Fibroblast of pulmonary artery (primary cell): ENCODE results near the gene MUCL1.

ENCODE experiments used
- DNase-seq: peaks from one replicate; pipeline ENCODE4 v3.0.0-alpha.2; 2010; ENCODE audit warnings: low read depth
- H3K4me3 ChIP-seq: replicated peaks from 2 replicates; pipeline ENCODE4 v1.5.1; 2011; ENCODE audit warnings: low read depth, mild to moderate bottlenecking, control low read depth, low read length, moderate library complexity
- TF ChIP-seq, protein P1 (sequence below): IDR thresholded peaks from 2 replicates; pipeline ENCODE4 v1.5.1; 2011; ENCODE audit warnings: mild to moderate bottlenecking, control low read depth, low read length, inconsistent platforms; ENCODE audit errors: missing control alignments

MUCL1 gene

DNA sequence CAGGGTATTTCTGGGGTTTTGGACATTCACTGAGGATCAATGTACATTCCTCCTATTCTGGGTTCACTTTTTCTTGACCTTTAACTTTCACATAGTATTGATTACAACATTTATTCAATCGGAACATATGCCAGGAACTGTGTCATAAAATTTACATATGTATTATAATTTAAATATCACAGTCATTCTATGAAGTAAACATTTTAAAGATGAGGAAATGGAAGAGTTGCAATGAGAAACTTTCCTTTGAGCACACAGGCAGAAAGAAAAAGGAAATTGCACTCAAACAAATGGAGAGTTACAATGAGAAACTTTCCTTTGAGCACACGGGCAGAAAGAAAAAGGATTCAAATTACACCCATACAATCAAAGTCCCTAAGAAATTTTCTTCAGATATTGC is 3.1 kb downstream of the MUCL1 start:
- DNase-seq, result no peak
- TF ChIP-seq, protein P1, sequence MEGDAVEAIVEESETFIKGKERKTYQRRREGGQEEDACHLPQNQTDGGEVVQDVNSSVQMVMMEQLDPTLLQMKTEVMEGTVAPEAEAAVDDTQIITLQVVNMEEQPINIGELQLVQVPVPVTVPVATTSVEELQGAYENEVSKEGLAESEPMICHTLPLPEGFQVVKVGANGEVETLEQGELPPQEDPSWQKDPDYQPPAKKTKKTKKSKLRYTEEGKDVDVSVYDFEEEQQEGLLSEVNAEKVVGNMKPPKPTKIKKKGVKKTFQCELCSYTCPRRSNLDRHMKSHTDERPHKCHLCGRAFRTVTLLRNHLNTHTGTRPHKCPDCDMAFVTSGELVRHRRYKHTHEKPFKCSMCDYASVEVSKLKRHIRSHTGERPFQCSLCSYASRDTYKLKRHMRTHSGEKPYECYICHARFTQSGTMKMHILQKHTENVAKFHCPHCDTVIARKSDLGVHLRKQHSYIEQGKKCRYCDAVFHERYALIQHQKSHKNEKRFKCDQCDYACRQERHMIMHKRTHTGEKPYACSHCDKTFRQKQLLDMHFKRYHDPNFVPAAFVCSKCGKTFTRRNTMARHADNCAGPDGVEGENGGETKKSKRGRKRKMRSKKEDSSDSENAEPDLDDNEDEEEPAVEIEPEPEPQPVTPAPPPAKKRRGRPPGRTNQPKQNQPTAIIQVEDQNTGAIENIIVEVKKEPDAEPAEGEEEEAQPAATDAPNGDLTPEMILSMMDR, result no peak
- H3K4me3 ChIP-seq, result no peak overlapping the region

DNA sequence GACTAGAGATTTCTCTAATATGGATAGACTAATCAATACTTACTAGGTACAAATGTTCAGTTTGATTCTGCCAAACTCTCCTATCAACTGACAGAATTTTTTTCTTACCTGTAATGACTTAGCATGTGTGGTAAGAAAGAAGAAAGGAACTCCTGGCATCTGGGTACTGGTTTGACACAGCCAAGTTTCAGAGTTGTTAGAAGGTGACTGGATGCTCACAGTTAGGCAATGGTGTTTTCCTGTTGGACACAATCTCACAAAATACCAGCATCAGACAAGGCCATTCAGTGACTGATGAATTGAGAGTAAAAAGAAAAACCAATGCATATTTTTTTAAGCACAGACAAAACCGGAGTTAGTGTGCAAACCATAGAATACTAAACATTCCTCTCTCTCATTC is 4.2 kb downstream of the MUCL1 start:
- H3K4me3 ChIP-seq, result no peak overlapping the region
- TF ChIP-seq, protein P1, result no peak
- no peak for DNase-seq

DNA sequence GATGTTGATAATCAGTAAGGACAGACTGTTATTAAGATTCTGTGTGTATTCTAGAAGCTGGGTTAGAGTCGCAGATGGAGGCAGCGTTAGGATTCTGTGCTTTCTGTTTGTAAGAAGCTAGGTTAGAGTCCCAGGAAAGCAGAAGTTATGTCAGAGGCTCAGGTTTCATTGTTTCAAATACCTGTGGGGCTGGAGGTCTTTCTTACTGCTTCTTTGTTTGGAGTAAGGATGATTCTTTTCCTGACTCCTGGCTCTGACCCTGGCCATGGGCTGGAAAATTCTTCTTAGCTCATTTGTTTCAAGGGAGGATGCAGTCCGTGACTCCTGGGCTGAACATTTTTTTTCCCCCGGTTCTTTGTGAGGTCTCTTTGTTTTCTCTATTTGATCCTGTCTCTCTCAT is 5.2 kb downstream of the MUCL1 start:
- no peak for DNase-seq
- TF ChIP-seq, protein P1, result no peak
- no peak overlapping the region for H3K4me3 ChIP-seq

DNA sequence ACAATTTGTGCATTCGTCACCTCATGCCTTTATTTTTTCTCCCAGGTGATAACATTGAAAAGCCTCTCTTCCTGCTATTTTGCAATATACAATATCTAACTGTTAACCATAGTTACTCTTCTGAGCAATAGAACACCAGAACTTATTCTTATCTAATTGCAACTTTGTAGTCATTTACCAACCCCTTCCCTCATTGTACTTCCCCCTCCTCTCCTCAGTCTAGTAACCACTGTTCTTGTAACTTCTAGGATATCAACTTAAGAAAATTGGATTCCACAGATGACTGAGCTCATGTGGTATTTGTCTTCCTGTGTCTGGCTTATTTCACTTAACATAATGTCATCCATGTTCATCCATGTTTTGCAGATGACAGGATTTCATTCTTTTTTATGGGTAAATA is 7.6 kb downstream of the MUCL1 start:
- no peak for DNase-seq
- TF ChIP-seq, protein P1, result no peak
- H3K4me3 ChIP-seq, result no peak overlapping the region

DNA sequence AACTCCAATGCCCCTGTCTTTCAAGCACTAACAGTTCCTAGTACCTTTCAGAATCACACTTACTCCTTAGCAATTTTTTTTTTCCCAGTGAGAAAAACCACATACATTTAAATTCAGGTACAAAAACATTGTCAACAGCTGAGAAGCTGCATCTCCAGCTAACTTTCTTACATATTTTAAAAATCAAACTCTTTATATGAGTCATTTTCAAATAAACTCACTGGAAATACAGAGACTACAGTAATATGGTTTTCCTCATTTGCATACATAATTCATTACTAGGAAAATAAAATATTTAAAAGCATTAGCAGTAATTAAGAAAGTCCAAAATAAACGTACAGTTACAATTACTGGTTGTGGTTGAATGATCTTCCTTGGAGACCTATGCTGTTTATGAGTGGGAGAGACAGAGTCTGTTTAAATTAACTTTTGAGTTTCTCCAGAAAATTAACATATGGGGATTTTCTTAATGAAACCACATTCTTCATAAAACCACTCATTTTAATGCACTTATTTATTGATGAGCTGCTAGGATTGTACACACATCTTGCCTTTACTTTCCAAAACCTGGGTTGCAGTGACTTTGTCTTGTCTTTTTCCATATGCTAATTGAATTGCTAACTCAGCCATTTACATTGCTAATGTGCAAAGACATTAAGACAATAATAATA is 9.8 kb downstream of the MUCL1 start:
- TF ChIP-seq, protein P1, result no peak
- DNase-seq, result no peak
- H3K4me3 ChIP-seq, result no peak overlapping the region

DNA sequence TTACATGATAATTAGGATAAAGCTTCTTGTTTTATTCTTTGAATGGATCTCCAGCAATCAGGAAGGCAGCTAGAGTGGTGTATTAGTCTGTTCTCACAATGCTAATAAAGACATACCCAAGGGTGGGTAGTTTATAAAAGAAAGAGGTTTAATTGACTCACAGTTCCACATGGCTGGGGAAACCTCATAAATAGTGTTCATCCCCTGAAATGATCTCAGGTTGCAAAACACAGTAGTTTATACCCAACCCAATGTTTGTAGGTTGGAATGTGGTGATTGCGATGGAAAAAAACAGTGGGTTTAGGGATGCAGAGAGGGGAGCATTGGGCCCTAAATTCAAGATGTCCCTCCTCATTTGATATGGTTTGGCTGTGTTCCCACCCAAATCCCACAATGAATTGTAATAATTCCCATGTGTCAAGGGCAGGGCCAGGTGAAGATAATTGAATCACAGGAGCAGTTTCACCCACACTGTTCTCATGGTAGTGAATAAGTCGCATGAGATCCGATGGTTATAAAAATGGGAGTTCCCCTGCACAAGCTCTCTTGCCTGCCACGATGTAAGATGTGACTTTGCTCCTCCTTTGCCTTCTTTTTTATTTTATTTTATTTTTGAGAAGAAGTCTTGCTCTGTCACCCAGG is 11.5 kb downstream of the MUCL1 start:
- DNase-seq, result no peak
- H3K4me3 ChIP-seq, result no peak overlapping the region
- TF ChIP-seq, protein P1, result no peak

DNA sequence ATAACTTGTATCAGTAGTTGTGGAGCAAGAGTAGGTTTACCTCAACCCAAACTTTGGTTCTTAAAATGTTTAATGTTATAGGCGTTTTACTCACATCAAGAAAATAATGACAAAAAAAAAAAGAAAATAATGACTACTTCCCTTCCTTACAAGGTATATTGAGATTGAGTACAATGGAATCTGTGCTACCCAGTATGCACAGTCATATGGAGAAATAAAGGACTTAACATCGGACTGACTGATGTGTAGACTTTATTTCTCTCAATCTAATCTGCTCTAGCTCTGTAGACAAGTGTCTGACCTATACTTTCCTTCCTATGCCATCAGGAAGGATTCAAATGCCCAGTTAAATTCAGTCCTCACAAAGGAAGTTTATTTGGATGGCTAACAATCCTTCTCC is 14.4 kb downstream of the MUCL1 start:
- TF ChIP-seq, protein P1, result no peak
- DNase-seq, result no peak

More for the DNA sequence above, 14.4 kb downstream of the MUCL1 start:
- H3K4me3 ChIP-seq, result no peak overlapping the region
